ENCODE data around the gene TTC9B.
"Not testable (repeated sequence)": the region's sequence is repeated elsewhere in the genome, so short reads cannot be mapped to it uniquely, and the experiment has no call there.

TTC9B gene

GRCh38 chr19:40232479-40232878 is 14.3 kb upstream of the TTC9B start:
- no peak for DNase-seq

GRCh38 chr19:40231544-40232424 is 13.6 kb upstream of the TTC9B start:
- DNase-seq = no peak

GRCh38 chr19:40231057-40231456 is 12.9 kb upstream of the TTC9B start:
- DNase-seq = no peak

GRCh38 chr19:40229926-40230417 is 11.8 kb upstream of the TTC9B start:
- DNase-seq = no peak

GRCh38 chr19:40229484-40229883 is 11.3 kb upstream of the TTC9B start:
- peak in 1 of 3 donors; percentile 40 for DNase-seq

GRCh38 chr19:40228863-40229262 is 10.7 kb upstream of the TTC9B start:
- no peak for DNase-seq

GRCh38 chr19:40228346-40228745 is 10.2 kb upstream of the TTC9B start:
- DNase-seq = no peak

GRCh38 chr19:40225440-40226305 is 7.5 kb upstream of the TTC9B start:
- no peak for DNase-seq

GRCh38 chr19:40224342-40225150 is 6.4 kb upstream of the TTC9B start:
- DNase-seq = no peak

- no peak for DNase-seq
Measured at GRCh38 chr19:40223135-40223822, 5.1 kb upstream of the TTC9B start.

- peak; percentile 93 to 96 (median 93) for DNase-seq
Measured at GRCh38 chr19:40221858-40222619, 3.9 kb upstream of the TTC9B start.

- no peak for DNase-seq
Measured at GRCh38 chr19:40220674-40221073, 2.5 kb upstream of the TTC9B start.

GRCh38 chr19:40219721-40220276 is 1.6 kb upstream of the TTC9B start:
- peak; percentile 72 to 83 (median 80) for DNase-seq

- DNase-seq = not testable (repeated sequence)
Measured at GRCh38 chr19:40219029-40219428, 845 bp upstream of the TTC9B start.

- peak; percentile 22 to 55 (median 29) for DNase-seq
Measured at GRCh38 chr19:40217027-40217810, 965 bp downstream of the TTC9B start.

GRCh38 chr19:40216777-40217026 is 1.5 kb downstream of the TTC9B start:
- no peak for DNase-seq

- no peak for DNase-seq
Measured at GRCh38 chr19:40216013-40216776, 2.0 kb downstream of the TTC9B start.

- DNase-seq = no peak
Measured at GRCh38 chr19:40214936-40215335, 3.2 kb downstream of the TTC9B start.

GRCh38 chr19:40213882-40214570 is 4.2 kb downstream of the TTC9B start:
- no peak for DNase-seq
